Measurements from ENCODE around the gene CCDC66. TPM values are rescaled to one million over a fixed set of nuclear protein-coding genes. Genes with fewer than 3 reads are reported as not detected.

The CCDC66 gene
- total RNA-seq, 6 donors from 2014 or later = 19.8 to 78.2 (median 27.3) TPM

DNA sequence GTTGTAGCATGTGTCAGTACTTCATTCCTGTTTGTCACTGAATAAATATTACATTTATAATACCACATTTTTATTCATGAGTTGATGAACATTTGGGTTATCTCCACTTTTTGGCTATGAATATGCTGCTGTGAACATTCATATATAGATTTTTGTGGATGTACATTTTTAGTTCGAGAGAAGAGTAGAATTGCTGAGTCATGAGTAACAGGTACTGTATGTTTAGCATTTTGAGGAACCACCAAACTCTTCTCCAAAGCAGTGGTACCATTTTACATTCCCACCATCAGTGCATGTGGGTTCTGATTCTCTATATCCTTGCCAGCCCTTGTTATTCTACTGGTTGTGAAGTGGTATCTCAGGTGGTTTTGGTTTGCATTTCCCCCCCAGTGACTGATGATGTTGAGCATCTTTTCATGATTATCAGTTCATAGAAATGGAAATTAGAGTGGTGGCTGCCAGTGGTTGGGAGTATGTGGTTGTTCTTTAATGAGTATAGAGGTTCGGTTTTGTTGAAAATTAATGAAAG lies 59.6 kb downstream of the CCDC66 start:
- no peak for DNase-seq
- WGBS, 2 donors = 81 to 84% methylated on average over 2 of the region's 2 CpGs
- H3K36me3 ChIP-seq = peaks cover 10 to 86% (median 31%) of the 10 kb centered on the region in 4 donors
- no peaks in the 10 kb centered on the region for H3K27me3 ChIP-seq
- H3K27ac ChIP-seq = no peak overlapping the region
- TF ChIP-seq POLR2AphosphoS5 (IDR thresholded peaks at IDR 0.05) (no peak), EP300 (IDR thresholded peaks at IDR 0.05) (no peak), CTCF (IDR thresholded peaks at IDR 0.05) (no peak), POLR2A (IDR thresholded peaks at IDR 0.05) (no peak)
- ATAC-seq (ENCODE audit: low FRiP score in 2 of 2) = no peak
- peaks cover 0 to 3% (median 0%) of the 10 kb centered on the region in 4 donors for H3K4me1 ChIP-seq
- H3K4me3 ChIP-seq = no peak overlapping the region
- no peaks in the 10 kb centered on the region for H3K9me3 ChIP-seq

- Histone ChIP-seq H3K27me3 (no peaks in the 10 kb centered on the region), H3K4me3 (no peak overlapping the region), H3K36me3 (peaks cover 28 to 97% (median 41%) of the 10 kb centered on the region in 4 donors), H3K27ac (no peak overlapping the region), H3K9me3 (no peaks in the 10 kb centered on the region), H3K4me1 (peaks cover 0 to 5% (median 2%) of the 10 kb centered on the region in 4 donors)
- DNase-seq (no peak), ATAC-seq (ENCODE audit: low FRiP score in 2 of 2) (no peak)
- TF ChIP-seq POLR2AphosphoS5 (IDR thresholded peaks at IDR 0.05) (no peak), EP300 (IDR thresholded peaks at IDR 0.05) (no peak), POLR2A (IDR thresholded peaks at IDR 0.05) (no peak)
- WGBS, 2 donors = 70 to 82% methylated on average over 2 of the region's 2 CpGs
These were observed 63.4 kb downstream of the CCDC66 start for GRCh38 chr3:56620371-56620770.

- no peaks in the 10 kb centered on the region for H3K9me3 ChIP-seq
- H3K36me3 ChIP-seq = peaks cover 31 to 100% (median 45%) of the 10 kb centered on the region in 4 donors
- peaks cover 0 to 5% (median 2%) of the 10 kb centered on the region in 4 donors for H3K4me1 ChIP-seq
- peak in 1 of 2 donors; percentile 72 for ATAC-seq (ENCODE audit: low FRiP score in 2 of 2)
- no peaks in the 10 kb centered on the region for H3K27me3 ChIP-seq
- WGBS, 2 donors = 65 to 70% methylated on average over 3 of the region's 3 CpGs
- DNase-seq = no peak
- H3K27ac ChIP-seq = peak overlapping the region in 1 of 4 donors; percentile 13
- TF ChIP-seq POLR2AphosphoS5 (IDR thresholded peaks at IDR 0.05) (no peak), EP300 (IDR thresholded peaks at IDR 0.05) (no peak), POLR2A (IDR thresholded peaks at IDR 0.05) (no peak), CTCF (IDR thresholded peaks at IDR 0.05) (no peak)
- no peak overlapping the region for H3K4me3 ChIP-seq
These were observed 64.7 kb downstream of the CCDC66 start for GRCh38 chr3:56621681-56622080.

- Histone ChIP-seq H3K4me3 (no peak overlapping the region), H3K36me3 (peaks cover 31 to 100% (median 42%) of the 10 kb centered on the region in 4 donors), H3K27me3 (no peaks in the 10 kb centered on the region), H3K27ac (peak overlapping the region in 1 of 4 donors; percentile 25), H3K9me3 (no peaks in the 10 kb centered on the region), H3K4me1 (peaks cover 0 to 5% (median 2%) of the 10 kb centered on the region in 4 donors)
- 76 to 80% methylated on average over 3 of the region's 3 CpGs for WGBS, 2 donors
- no peak for ATAC-seq (ENCODE audit: low FRiP score in 2 of 2)
- DNase-seq = no peak
- TF ChIP-seq POLR2AphosphoS5 (IDR thresholded peaks at IDR 0.05) (no peak), POLR2A (IDR thresholded peaks at IDR 0.05) (no peak), EP300 (IDR thresholded peaks at IDR 0.05) (no peak), CTCF (IDR thresholded peaks at IDR 0.05) (no peak)
These were observed 65.4 kb downstream of the CCDC66 start for GRCh38 chr3:56622381-56622780.

GRCh38 chr3:56624725-56625124 lies 67.8 kb downstream of the CCDC66 start:
- peaks cover 30 to 89% (median 31%) of the 10 kb centered on the region in 4 donors for H3K36me3 ChIP-seq
- TF ChIP-seq POLR2A (IDR thresholded peaks at IDR 0.05) (no peak), CTCF (IDR thresholded peaks at IDR 0.05) (no peak), EP300 (IDR thresholded peaks at IDR 0.05) (no peak), POLR2AphosphoS5 (IDR thresholded peaks at IDR 0.05) (no peak)
- WGBS, 2 donors = 74 to 94% methylated on average over 3 of the region's 3 CpGs

More at GRCh38 chr3:56624725-56625124, 67.8 kb downstream of the CCDC66 start:
- H3K9me3 ChIP-seq = no peaks in the 10 kb centered on the region
- DNase-seq (no peak), ATAC-seq (ENCODE audit: low FRiP score in 2 of 2) (no peak)
- H3K4me3 ChIP-seq = no peak overlapping the region
- H3K4me1 ChIP-seq = peaks cover 0 to 5% (median 2%) of the 10 kb centered on the region in 4 donors
- H3K27me3 ChIP-seq = no peaks in the 10 kb centered on the region
- H3K27ac ChIP-seq = no peak overlapping the region

Measured in upper lobe of left lung (tissue), 6 donors.